Measurements from ENCODE around the gene GRIP2.
A peak's percentile ranks its signal among the peaks of the same experiment; 100 is the strongest.
"Not testable (repeated sequence)": the region's sequence is repeated elsewhere in the genome, so short reads cannot be mapped to it uniquely, and the experiment has no call there.

GRIP2 gene

GRCh38 chr3:14519406-14519805 lies 20.7 kb downstream of the GRIP2 start:
- DNase-seq = no peak

- no peak for DNase-seq
These were observed 21.2 kb downstream of the GRIP2 start for GRCh38 chr3:14518893-14519292.

GRCh38 chr3:14518432-14518802 lies 21.7 kb downstream of the GRIP2 start:
- no peak for DNase-seq

GRCh38 chr3:14517601-14518431 lies 22.3 kb downstream of the GRIP2 start:
- no peak for DNase-seq

- no peak for DNase-seq
These were observed 23.3 kb downstream of the GRIP2 start for GRCh38 chr3:14516738-14517345.

- DNase-seq = not testable (repeated sequence)
These were observed 24.6 kb downstream of the GRIP2 start for GRCh38 chr3:14515526-14515925.

- no peak for DNase-seq
These were observed 25.8 kb downstream of the GRIP2 start for GRCh38 chr3:14514323-14514720.

GRCh38 chr3:14513566-14514322 lies 26.4 kb downstream of the GRIP2 start:
- no peak for DNase-seq

- no peak for DNase-seq
These were observed 27.2 kb downstream of the GRIP2 start for GRCh38 chr3:14512942-14513327.

GRCh38 chr3:14512281-14512941 lies 27.7 kb downstream of the GRIP2 start:
- DNase-seq = no peak

- DNase-seq = peak; percentile 19
These were observed 28.4 kb downstream of the GRIP2 start for GRCh38 chr3:14511623-14512280.

- no peak for DNase-seq
These were observed 29.1 kb downstream of the GRIP2 start for GRCh38 chr3:14510838-14511622.

- no peak for DNase-seq
These were observed 30.4 kb downstream of the GRIP2 start for GRCh38 chr3:14509796-14510100.

- DNase-seq = peak; percentile 45
These were observed 31.0 kb downstream of the GRIP2 start for GRCh38 chr3:14508966-14509795.

GRCh38 chr3:14508505-14508819 lies 31.7 kb downstream of the GRIP2 start:
- DNase-seq = no peak

- no peak for DNase-seq
These were observed 32.2 kb downstream of the GRIP2 start for GRCh38 chr3:14507757-14508504.

GRCh38 chr3:14507305-14507741 lies 32.8 kb downstream of the GRIP2 start:
- DNase-seq = peak; percentile 5

- DNase-seq = no peak
These were observed 33.4 kb downstream of the GRIP2 start for GRCh38 chr3:14506626-14507304.

GRCh38 chr3:14505803-14506500 lies 34.2 kb downstream of the GRIP2 start:
- DNase-seq = no peak
